ENCODE results near the gene EFEMP1. TPM values are rescaled to one million over a fixed set of nuclear protein-coding genes. Genes with fewer than 3 reads are reported as not detected.

EFEMP1 gene
- total and polyA plus RNA-seq, 2 experiments from 2014 or later: 54.6 to 63.4 TPM

GRCh38 chr2:55943466-55943865, 19.9 kb upstream of the EFEMP1 start:
- H2AFZ ChIP-seq: no peak overlapping the region
- H3K27me3 ChIP-seq: no peaks in the 10 kb centered on the region
- TF ChIP-seq CTCF (IDR thresholded peaks at IDR 0.05; ENCODE audit: poor library complexity): no peak
- no peak for TF ChIP-seq EZH2phosphoT487 (IDR thresholded peaks at IDR 0.05; ENCODE audit: low read depth, severe bottlenecking, unreplicated experiment)
- TF ChIP-seq EZH2 (IDR thresholded peaks at IDR 0.05; ENCODE audit: borderline replicate concordance): no peak
- H3K9me3 ChIP-seq (ENCODE audit: low read depth): no peaks in the 10 kb centered on the region
- no peak overlapping the region for H3K27ac ChIP-seq
- no peaks in the 10 kb centered on the region for H3K4me1 ChIP-seq (ENCODE audit: insufficient read depth)
- 94% methylated on average over 1 of the region's 1 CpG for WGBS (ENCODE audit: low lambda C conversion rate, missing lambda C conversion rate)
- no peak overlapping the region for H3K4me2 ChIP-seq
- no peak overlapping the region for H3K4me3 ChIP-seq
- H4K20me1 ChIP-seq (ENCODE audit: insufficient read depth, poor library complexity, severe bottlenecking): no peaks in the 10 kb centered on the region
- no peaks in the 10 kb centered on the region for H3K79me2 ChIP-seq
- no peak for DNase-seq (ENCODE audit: low spot score)
- H3K9me2 ChIP-seq (replicated peaks; ENCODE audit: insufficient read depth): no peaks in the 10 kb centered on the region
- H3K36me3 ChIP-seq (replicated peaks; ENCODE audit: insufficient read depth, low read depth): no peaks in the 10 kb centered on the region

GRCh38 chr2:55936351-55936750, 12.8 kb upstream of the EFEMP1 start:
- Histone ChIP-seq H2AFZ (no peak overlapping the region), H3K4me1 (ENCODE audit: insufficient read depth) (no peaks in the 10 kb centered on the region), H3K27ac (no peak overlapping the region), H4K20me1 (ENCODE audit: insufficient read depth, poor library complexity, severe bottlenecking) (no peaks in the 10 kb centered on the region), H3K4me2 (no peak overlapping the region), H3K27me3 (peaks cover 6% of the 10 kb centered on the region), H3K79me2 (no peaks in the 10 kb centered on the region), H3K4me3 (no peak overlapping the region), H3K36me3 (replicated peaks; ENCODE audit: insufficient read depth, low read depth) (no peaks in the 10 kb centered on the region), H3K9me3 (ENCODE audit: low read depth) (no peaks in the 10 kb centered on the region), H3K9me2 (replicated peaks; ENCODE audit: insufficient read depth) (no peaks in the 10 kb centered on the region)
- 62% methylated on average over 3 of the region's 3 CpGs for WGBS (ENCODE audit: low lambda C conversion rate, missing lambda C conversion rate)
- no peak for TF ChIP-seq EZH2 (IDR thresholded peaks at IDR 0.05; ENCODE audit: borderline replicate concordance)
- no peak for TF ChIP-seq CTCF (IDR thresholded peaks at IDR 0.05; ENCODE audit: poor library complexity)
- TF ChIP-seq EZH2phosphoT487 (IDR thresholded peaks at IDR 0.05; ENCODE audit: low read depth, severe bottlenecking, unreplicated experiment): no peak
- no peak for DNase-seq (ENCODE audit: low spot score)

- Histone ChIP-seq H3K4me3 (no peak overlapping the region), H4K20me1 (ENCODE audit: insufficient read depth, poor library complexity, severe bottlenecking) (no peaks in the 10 kb centered on the region), H3K4me1 (ENCODE audit: insufficient read depth) (no peaks in the 10 kb centered on the region), H3K9me3 (ENCODE audit: low read depth) (no peaks in the 10 kb centered on the region), H3K27ac (no peak overlapping the region), H2AFZ (no peak overlapping the region), H3K36me3 (replicated peaks; ENCODE audit: insufficient read depth, low read depth) (no peaks in the 10 kb centered on the region), H3K79me2 (no peaks in the 10 kb centered on the region), H3K9me2 (replicated peaks; ENCODE audit: insufficient read depth) (no peaks in the 10 kb centered on the region), H3K27me3 (peaks cover 6% of the 10 kb centered on the region), H3K4me2 (no peak overlapping the region)
- no peak for TF ChIP-seq EZH2phosphoT487 (IDR thresholded peaks at IDR 0.05; ENCODE audit: low read depth, severe bottlenecking, unreplicated experiment)
- no peak for TF ChIP-seq CTCF (IDR thresholded peaks at IDR 0.05; ENCODE audit: poor library complexity)
- no peak for TF ChIP-seq EZH2 (IDR thresholded peaks at IDR 0.05; ENCODE audit: borderline replicate concordance)
- WGBS (ENCODE audit: low lambda C conversion rate, missing lambda C conversion rate): 71% methylated on average over 2 of the region's 2 CpGs
- no peak for DNase-seq (ENCODE audit: low spot score)
Measured at GRCh38 chr2:55934337-55934736, 10.8 kb upstream of the EFEMP1 start.

GRCh38 chr2:55932843-55933242, 9.3 kb upstream of the EFEMP1 start:
- TF ChIP-seq EZH2phosphoT487 (IDR thresholded peaks at IDR 0.05; ENCODE audit: low read depth, severe bottlenecking, unreplicated experiment) (no peak), CTCF (IDR thresholded peaks at IDR 0.05; ENCODE audit: poor library complexity) (no peak), EZH2 (IDR thresholded peaks at IDR 0.05; ENCODE audit: borderline replicate concordance) (no peak)
- H3K36me3 ChIP-seq (replicated peaks; ENCODE audit: insufficient read depth, low read depth): no peaks in the 10 kb centered on the region
- no peaks in the 10 kb centered on the region for H4K20me1 ChIP-seq (ENCODE audit: insufficient read depth, poor library complexity, severe bottlenecking)
- no peak overlapping the region for H3K4me2 ChIP-seq
- peaks cover 6% of the 10 kb centered on the region for H3K27me3 ChIP-seq
- DNase-seq (ENCODE audit: low spot score): no peak
- no peak overlapping the region for H2AFZ ChIP-seq
- no peaks in the 10 kb centered on the region for H3K9me2 ChIP-seq (replicated peaks; ENCODE audit: insufficient read depth)
- no peak overlapping the region for H3K4me3 ChIP-seq
- H3K79me2 ChIP-seq: no peaks in the 10 kb centered on the region
- no peak overlapping the region for H3K27ac ChIP-seq
- no peaks in the 10 kb centered on the region for H3K9me3 ChIP-seq (ENCODE audit: low read depth)
- H3K4me1 ChIP-seq (ENCODE audit: insufficient read depth): no peaks in the 10 kb centered on the region
- 82% methylated on average over 3 of the region's 3 CpGs for WGBS (ENCODE audit: low lambda C conversion rate, missing lambda C conversion rate)

Measured in hepatocyte (in vitro differentiated cells).